Muscle layer of colon (tissue), 2 donors: ENCODE results near the gene RASA4B.
"Not testable (repeated sequence)": the region's sequence is repeated elsewhere in the genome, so short reads cannot be mapped to it uniquely, and the experiment has no call there.

ENCODE experiments used
- H3K27ac ChIP-seq: one replicate; pipeline ENCODE4 v1.7.0; 2013; ENCODE audit warnings: low read depth, mild to moderate bottlenecking, low read length, moderate library complexity
- H3K27me3 ChIP-seq, 2 donors: one replicate each; pipeline ENCODE4 v1.7.0; 2013; ENCODE audit warnings: low read length in 2 of 2, mild to moderate bottlenecking in 2 of 2; ENCODE audit not compliant: insufficient read depth in 2 of 2, control insufficient read depth in 1 of 2
- H3K36me3 ChIP-seq: one replicate; pipeline ENCODE4 v1.7.0; 2013; ENCODE audit warnings: mild to moderate bottlenecking, low read length; ENCODE audit not compliant: insufficient read depth
- H3K4me1 ChIP-seq: one replicate; pipeline ENCODE4 v1.7.0; 2013; ENCODE audit warnings: mild to moderate bottlenecking, low read length; ENCODE audit not compliant: insufficient read depth
- H3K4me3 ChIP-seq, 2 donors: one replicate each; pipeline ENCODE4 v1.7.0; 2013; ENCODE audit warnings: low read length in 2 of 2, low read depth in 1 of 2, mild to moderate bottlenecking in 1 of 2, moderate library complexity in 1 of 2
- H3K9ac ChIP-seq: one replicate; pipeline ENCODE4 v1.7.0; 2013; ENCODE audit warnings: low read length
- H3K9me3 ChIP-seq: one replicate; pipeline ENCODE4 v1.7.0; 2013; ENCODE audit warnings: mild to moderate bottlenecking, low read length
- donor health status: abdominal sarcoma.
- donor health status: Adenocarcinoma of cecum.

RASA4B gene

DNA sequence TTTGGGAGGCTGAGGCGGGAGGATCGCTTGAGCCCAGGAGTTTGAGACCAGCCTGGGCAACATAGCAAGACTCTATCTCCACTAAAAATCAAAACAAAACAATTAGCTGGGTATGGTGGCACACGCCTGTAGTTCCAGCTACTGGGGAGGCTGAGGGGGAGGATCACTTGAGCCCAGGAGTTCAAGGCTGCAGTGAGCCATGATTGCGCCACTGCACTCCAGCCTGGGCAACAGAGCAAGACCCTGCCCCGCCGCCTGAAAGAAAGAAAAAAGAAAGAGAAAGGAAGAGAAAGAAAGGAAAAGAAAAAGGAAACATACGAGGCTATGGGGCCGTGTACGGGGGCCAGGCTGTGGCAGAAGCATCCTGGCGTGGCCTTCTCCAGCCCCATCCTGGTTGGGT is 62.6 kb downstream of the RASA4B start:
- H3K4me1 ChIP-seq, H3K4me3 ChIP-seq, H3K27ac ChIP-seq, H3K9me3 ChIP-seq, H3K9ac ChIP-seq, H3K27me3 ChIP-seq: not testable (repeated sequence)
- peaks cover 17% of the 10 kb centered on the region for H3K36me3 ChIP-seq

DNA sequence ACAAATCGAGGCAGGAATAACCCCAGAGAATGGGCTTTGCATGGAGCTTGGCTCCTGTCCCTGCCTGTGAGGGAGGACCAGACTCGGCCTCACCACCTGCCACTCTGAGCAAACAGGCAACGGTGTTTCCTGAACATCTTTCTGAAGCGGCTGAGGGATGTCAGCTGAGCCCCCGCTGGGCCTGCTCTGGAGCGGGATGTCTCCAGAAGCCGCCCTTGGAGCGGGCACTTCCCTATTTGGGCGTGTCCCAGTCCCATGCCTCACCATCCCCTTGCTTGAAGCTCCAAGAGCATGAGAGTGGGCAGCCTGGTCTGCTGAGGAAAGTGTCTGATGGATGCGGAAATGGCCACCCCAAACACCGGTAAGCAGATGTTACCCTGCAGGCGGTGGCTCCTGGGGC is 63.1 kb downstream of the RASA4B start:
- H3K9ac ChIP-seq = no peak overlapping the region
- no peaks in the 10 kb centered on the region for H3K9me3 ChIP-seq
- no peaks in the 10 kb centered on the region for H3K4me1 ChIP-seq
- H3K27ac ChIP-seq = no peak overlapping the region
- H3K27me3 ChIP-seq = no peaks in the 10 kb centered on the region
- peaks cover 15% of the 10 kb centered on the region for H3K36me3 ChIP-seq
- no peak overlapping the region for H3K4me3 ChIP-seq

DNA sequence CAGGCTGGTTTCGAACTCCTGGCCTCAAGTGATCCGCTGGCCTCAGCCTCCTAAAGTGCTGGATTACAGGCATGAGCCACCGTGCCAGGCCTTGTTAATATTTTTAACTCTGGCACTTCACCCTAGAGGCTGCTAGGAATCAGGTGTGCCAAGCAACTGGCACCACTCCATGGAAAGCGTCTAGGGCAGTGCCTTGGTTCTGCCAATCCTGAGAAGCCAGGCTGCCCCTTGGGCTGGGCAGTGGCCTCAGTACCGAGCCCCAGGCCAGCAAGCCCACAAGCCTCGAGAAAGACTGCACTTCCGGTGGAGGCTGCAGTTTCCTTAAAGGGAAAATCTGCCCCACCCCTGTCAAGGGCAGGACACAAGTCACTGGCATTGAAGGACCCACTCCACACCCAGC is 64.3 kb downstream of the RASA4B start:
- Histone ChIP-seq H3K27me3 (no peaks in the 10 kb centered on the region), H3K4me3 (no peak overlapping the region), H3K9me3 (no peaks in the 10 kb centered on the region), H3K27ac (no peak overlapping the region), H3K36me3 (peaks cover 11% of the 10 kb centered on the region), H3K9ac (no peak overlapping the region), H3K4me1 (no peaks in the 10 kb centered on the region)

DNA sequence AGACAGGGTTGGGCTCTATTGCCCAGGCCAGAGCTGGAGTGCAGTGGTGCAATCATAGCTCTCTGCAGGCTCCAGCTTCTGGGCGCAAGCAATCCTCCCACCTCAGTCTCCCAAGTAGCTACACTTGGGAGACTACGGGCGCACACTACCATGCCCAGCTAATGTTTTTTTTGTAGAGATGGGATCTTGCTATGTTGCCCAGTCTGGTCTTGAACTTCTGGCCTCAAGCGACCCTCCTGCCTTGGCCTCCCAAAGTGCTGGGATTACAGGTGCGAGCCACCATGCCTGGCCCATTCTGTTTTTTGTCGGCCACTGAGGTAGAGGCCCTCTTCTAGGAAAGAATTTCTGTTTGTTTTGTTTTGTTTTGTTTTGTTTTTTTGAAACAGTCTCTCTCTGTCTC is 65.1 kb downstream of the RASA4B start:
- H3K36me3 ChIP-seq = peaks cover 11% of the 10 kb centered on the region
- H3K27me3 ChIP-seq = no peaks in the 10 kb centered on the region
- no peaks in the 10 kb centered on the region for H3K4me1 ChIP-seq
- no peak overlapping the region for H3K9ac ChIP-seq
- H3K9me3 ChIP-seq = no peaks in the 10 kb centered on the region
- H3K4me3 ChIP-seq = no peak overlapping the region
- no peak overlapping the region for H3K27ac ChIP-seq

DNA sequence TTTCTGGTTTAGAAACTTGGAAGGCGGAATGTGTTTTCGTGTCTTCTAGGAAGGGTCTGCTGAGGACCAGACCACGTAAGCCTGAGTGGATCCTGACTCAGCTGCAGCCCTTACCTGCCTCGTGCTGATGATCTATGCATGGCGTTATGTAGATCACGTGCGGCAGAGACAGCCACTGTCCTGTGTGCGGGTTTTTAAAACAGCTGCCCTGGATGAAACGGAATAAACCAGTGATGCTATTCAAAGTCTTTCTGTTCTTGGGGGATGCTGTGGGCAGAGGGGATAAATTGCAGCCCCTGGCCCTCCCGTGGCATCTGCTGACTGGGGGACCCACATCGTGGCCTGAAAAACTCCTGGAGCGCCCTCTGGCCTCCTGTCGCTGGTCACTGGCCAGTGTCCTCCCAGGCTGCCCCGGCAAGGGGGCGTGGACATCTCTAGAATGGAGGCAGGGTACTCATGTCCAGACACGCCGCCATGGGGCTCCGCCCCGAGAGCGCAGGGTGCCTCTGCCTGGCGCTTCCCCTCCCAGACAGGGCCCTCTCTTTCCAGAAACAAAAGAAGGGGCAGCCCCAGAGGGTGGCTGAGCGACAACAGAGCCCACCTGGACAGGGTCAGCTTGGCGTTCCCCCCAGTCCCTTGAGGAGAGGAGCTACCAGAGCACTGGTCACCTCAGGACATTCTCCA is 66.1 kb downstream of the RASA4B start:
- no peaks in the 10 kb centered on the region for H3K4me1 ChIP-seq
- peaks cover 7% of the 10 kb centered on the region for H3K36me3 ChIP-seq
- H3K4me3 ChIP-seq = no peak overlapping the region
- H3K27ac ChIP-seq = no peak overlapping the region
- H3K9me3 ChIP-seq = no peaks in the 10 kb centered on the region
- H3K27me3 ChIP-seq = no peaks in the 10 kb centered on the region
- H3K9ac ChIP-seq = no peak overlapping the region

DNA sequence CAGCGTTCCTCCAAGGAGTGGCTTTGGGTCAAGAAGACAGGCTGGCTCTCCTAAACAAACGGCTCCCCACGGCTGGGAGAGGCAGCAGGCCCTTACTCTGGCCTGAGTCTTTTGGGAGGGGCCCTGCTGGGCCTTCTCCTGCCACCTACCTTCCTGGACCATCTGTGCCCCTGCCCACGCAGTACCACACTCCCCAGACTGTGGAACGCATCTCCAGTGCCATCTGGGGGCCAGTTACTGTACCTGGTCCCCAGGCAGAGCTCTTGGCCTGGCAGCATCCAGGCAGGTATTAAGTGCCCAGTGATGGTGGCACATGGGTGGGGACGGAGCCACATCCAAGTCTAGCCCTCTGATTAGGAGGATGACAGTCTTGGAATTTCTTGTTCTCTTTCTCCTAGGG is 67.3 kb downstream of the RASA4B start:
- H3K36me3 ChIP-seq = peaks cover 6% of the 10 kb centered on the region
- no peaks in the 10 kb centered on the region for H3K27me3 ChIP-seq
- H3K9ac ChIP-seq = no peak overlapping the region
- no peak overlapping the region for H3K4me3 ChIP-seq
- H3K4me1 ChIP-seq = no peaks in the 10 kb centered on the region
- H3K9me3 ChIP-seq = no peaks in the 10 kb centered on the region
- no peak overlapping the region for H3K27ac ChIP-seq

DNA sequence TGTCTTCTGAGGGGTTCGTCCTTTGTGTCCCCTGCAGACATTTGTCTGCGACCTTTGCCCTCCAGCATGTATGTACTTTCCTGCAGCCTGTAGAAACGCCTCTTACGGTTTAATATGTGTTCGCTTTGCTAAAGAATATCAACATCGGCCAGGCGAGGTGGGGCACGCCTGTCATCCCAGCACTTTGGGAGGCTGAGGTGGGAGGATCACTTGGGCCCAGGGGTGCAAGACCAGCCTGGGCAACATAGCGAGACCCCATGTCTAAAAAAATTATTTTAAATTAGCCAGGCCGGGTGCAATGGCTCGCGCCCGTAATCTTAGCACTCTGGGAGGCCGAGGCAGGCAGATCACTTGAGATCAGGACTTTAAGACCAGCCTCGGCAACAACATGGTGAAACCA is 68.4 kb downstream of the RASA4B start:
- Histone ChIP-seq H3K27ac (no peak overlapping the region), H3K27me3 (no peaks in the 10 kb centered on the region), H3K36me3 (peaks cover 6% of the 10 kb centered on the region), H3K4me3 (no peak overlapping the region), H3K9me3 (no peaks in the 10 kb centered on the region), H3K4me1 (no peaks in the 10 kb centered on the region), H3K9ac (no peak overlapping the region)

DNA sequence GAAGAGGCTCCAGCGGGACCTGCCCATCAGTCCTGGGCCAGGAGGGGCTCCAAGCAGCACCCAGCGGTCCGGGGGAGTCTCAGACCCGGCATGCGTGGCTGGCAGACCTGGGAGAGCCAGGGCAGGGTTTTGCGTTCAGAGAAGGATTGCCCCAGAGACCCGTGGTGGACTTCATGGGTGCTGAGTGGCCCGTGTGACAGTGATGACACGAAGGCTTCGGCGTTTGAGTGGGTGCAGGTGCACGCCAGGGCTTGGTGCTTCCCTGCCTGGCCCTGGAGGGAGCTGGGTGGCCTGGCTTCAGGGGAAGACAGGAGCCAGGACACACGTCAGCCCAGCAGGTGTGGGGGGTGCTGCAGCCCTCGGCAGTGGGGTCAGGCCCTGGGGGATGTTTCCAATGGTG is 70.3 kb downstream of the RASA4B start:
- H3K4me3 ChIP-seq = no peak overlapping the region
- no peaks in the 10 kb centered on the region for H3K27me3 ChIP-seq
- H3K27ac ChIP-seq = no peak overlapping the region

DNA sequence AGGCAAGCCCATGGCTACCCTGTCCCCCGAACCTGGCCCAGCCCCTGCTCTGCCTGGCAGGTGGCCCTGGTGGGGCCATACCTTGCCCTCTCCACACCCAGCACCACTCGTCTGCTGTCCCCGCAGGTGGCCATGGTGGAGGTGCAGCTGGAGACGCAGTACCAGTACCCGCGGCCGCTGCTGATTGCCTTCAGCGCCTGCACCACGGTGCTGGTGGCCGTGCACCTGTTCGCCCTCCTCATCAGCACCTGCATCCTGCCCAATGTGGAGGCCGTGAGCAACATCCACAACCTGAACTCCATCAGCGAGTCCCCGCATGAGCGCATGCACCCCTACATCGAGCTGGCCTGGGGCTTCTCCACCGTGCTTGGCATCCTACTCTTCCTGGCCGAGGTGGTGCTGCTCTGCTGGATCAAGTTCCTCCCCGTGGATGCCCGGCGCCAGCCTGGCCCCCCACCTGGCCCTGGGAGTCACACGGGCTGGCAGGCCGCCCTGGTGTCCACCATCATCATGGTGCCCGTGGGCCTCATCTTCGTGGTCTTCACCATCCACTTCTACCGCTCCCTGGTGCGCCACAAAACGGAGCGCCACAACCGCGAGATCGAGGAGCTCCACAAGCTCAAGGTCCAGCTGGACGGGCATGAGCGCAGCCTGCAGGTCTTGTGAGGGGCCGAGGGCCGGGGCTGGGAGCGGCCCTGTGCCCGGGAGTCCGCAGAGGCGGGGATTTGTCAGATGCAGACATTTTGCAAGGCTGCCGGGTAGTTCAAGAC is 71.0 kb downstream of the RASA4B start:
- Histone ChIP-seq H3K36me3 (peaks cover 6% of the 10 kb centered on the region), H3K4me1 (no peaks in the 10 kb centered on the region), H3K4me3 (no peak overlapping the region), H3K9me3 (no peaks in the 10 kb centered on the region), H3K9ac (no peak overlapping the region), H3K27me3 (no peaks in the 10 kb centered on the region), H3K27ac (no peak overlapping the region)

More for the DNA sequence above, 70.3 kb downstream of the RASA4B start:
- no peak overlapping the region for H3K9ac ChIP-seq
- H3K4me1 ChIP-seq = no peaks in the 10 kb centered on the region
- no peaks in the 10 kb centered on the region for H3K9me3 ChIP-seq
- peaks cover 6% of the 10 kb centered on the region for H3K36me3 ChIP-seq

DNA sequence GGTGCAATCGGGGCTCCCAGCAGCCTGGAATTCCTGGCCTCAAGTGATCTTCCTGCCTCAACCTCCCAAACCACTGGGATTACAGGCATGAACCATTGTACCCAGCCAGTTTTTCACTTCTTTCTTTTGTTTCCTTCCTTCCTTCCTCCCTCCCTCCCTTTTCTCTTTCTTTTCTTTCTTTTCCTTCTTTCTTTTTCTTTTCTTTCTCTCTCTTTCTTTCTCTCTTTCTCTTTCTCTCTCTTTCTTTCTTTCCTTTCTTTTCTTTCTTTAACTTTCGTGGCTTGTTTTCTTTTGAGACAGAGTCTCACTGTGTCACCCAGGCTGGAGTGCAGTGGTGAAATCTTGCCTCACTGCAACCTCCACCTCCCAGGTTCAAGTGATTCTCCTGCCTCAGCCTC is 71.9 kb downstream of the RASA4B start:
- no peak overlapping the region for H3K4me3 ChIP-seq
- no peaks in the 10 kb centered on the region for H3K27me3 ChIP-seq
- H3K36me3 ChIP-seq = peaks cover 6% of the 10 kb centered on the region
- no peaks in the 10 kb centered on the region for H3K4me1 ChIP-seq
- no peak overlapping the region for H3K9ac ChIP-seq
- H3K27ac ChIP-seq = no peak overlapping the region
- no peaks in the 10 kb centered on the region for H3K9me3 ChIP-seq

DNA sequence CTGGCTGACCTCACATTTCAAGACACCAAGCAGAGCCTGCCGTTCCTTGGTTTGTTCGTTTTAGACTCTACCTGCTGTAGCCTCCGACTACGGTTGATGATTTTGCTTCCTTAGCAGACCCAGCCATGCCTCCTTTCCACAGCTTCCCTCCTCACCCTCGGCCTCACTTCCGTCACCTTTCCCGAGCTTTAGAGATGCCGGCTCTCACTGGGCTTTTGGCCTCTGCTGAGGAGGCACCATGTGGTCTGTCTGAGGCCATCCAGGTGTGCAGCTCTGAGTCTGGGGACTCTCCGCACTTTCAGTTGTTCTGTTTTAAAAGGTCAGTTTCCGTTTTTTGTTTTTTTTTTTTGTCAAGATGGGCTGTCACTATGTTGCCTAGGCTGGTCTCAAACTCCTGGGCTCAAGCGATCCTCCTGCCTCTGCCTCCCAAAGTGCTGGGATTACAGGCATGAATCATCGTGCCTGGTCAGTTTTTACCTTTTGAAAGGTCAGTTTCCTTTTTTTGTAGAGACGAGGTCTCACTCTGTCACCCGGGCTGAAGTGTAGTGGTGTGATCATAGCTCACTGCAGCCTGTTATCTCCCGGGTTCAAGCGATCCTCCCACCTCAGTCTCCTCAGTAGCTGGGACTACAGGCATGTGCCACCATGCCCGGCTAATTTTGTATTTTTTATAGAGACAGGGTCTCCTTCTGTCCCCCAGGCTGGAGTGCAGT is 72.5 kb downstream of the RASA4B start:
- Histone ChIP-seq H3K36me3 (peaks cover 6% of the 10 kb centered on the region), H3K4me1 (no peaks in the 10 kb centered on the region), H3K4me3 (no peak overlapping the region), H3K27me3 (no peaks in the 10 kb centered on the region), H3K9ac (no peak overlapping the region), H3K27ac (no peak overlapping the region), H3K9me3 (no peaks in the 10 kb centered on the region)
